Esophagus muscularis mucosa (tissue), 4 donors: ENCODE results near the gene MGLL.

ENCODE experiments used
- CTCF ChIP-seq, 3 experiments: fragments of 200-600 bp in 2 of 3; fragments of 450-650 bp in 1 of 3; sonication (generic) in 2 of 3; IDR thresholded peaks; one replicate each; pipeline ENCODE4 v1.5.1; 2017 to 2019; ENCODE audit warnings: antibody characterized with exemption in 3 of 3, mild to moderate bottlenecking in 2 of 3, moderate library complexity in 1 of 3
- EP300 ChIP-seq: sonication (generic); formaldehyde crosslinking; IDR thresholded peaks from one replicate; pipeline ENCODE4 v1.6.1; 2017; ENCODE audit warnings: antibody characterized with exemption
- POLR2A ChIP-seq: fragments of 450-650 bp; IDR thresholded peaks from one replicate; pipeline ENCODE4 v1.6.1; 2017; ENCODE audit warnings: antibody characterized with exemption, moderate library complexity, mild to moderate bottlenecking, low read depth
- POLR2AphosphoS5 ChIP-seq, 2 donors: sonication (generic); formaldehyde crosslinking; IDR thresholded peaks; one replicate each; pipeline ENCODE4 v1.6.1; 2017; ENCODE audit warnings: antibody characterized with exemption in 2 of 2

- TF ChIP-seq CTCF (IDR thresholded peaks at IDR 0.05) = no peak
- TF ChIP-seq POLR2AphosphoS5 (IDR thresholded peaks at IDR 0.05) = no peak
- no peak for TF ChIP-seq POLR2A
- TF ChIP-seq EP300 = no peak
These were observed 36.6 kb upstream of the MGLL start for GRCh38 chr3:127858937-127859336.
